Cardiac fibroblast (primary cell): ENCODE data around the gene KBTBD12.
"Not testable (repeated sequence)": the region's sequence is repeated elsewhere in the genome, so short reads cannot be mapped to it uniquely, and the experiment has no call there.

Experiments
- DNase-seq, 2 donors: peaks; one replicate each; pipeline versions ENCODE4 v3.0.0 to v3.0.0-alpha.2; 2010; ENCODE audit warnings: low read depth in 2 of 2
- H3K4me3 ChIP-seq, 2 donors: replicated peaks in 1 of 2; 1 replicate in 1 of 2; 2 replicates in 1 of 2; pipeline ENCODE4 v1.5.1; 2011; ENCODE audit warnings: low read depth in 2 of 2, low read length in 2 of 2, mild to moderate bottlenecking in 2 of 2, moderate library complexity in 1 of 2
- TF ChIP-seq, protein P1 (sequence below): IDR thresholded peaks from one replicate; pipeline ENCODE4 v1.5.1; 2011; ENCODE audit warnings: low read depth, mild to moderate bottlenecking, low read length, inconsistent platforms

KBTBD12 gene, protein sequence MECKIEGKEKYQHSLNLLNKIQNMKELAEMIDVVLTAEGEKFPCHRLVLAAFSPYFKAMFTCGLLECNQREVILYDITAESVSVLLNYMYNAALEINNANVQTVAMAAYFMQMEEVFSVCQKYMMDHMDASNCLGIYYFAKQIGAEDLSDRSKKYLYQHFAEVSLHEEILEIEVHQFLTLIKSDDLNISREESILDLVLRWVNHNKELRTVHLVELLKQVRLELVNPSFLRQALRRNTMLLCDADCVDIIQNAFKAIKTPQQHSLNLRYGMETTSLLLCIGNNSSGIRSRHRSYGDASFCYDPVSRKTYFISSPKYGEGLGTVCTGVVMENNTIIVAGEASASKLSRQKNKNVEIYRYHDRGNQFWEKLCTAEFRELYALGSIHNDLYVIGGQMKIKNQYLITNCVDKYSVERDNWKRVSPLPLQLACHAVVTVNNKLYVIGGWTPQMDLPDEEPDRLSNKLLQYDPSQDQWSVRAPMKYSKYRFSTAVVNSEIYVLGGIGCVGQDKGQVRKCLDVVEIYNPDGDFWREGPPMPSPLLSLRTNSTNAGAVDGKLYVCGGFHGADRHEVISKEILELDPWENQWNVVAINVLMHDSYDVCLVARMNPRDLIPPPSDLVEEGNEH

GRCh38 chr3:127915115-127915936 is at the start of gene KBTBD12:
Gene KBTBD12 (plus strand): TSS chr3:127915232. CDS start chr3:127923062, 7,830 bp downstream.
- TF ChIP-seq, protein P1, sequence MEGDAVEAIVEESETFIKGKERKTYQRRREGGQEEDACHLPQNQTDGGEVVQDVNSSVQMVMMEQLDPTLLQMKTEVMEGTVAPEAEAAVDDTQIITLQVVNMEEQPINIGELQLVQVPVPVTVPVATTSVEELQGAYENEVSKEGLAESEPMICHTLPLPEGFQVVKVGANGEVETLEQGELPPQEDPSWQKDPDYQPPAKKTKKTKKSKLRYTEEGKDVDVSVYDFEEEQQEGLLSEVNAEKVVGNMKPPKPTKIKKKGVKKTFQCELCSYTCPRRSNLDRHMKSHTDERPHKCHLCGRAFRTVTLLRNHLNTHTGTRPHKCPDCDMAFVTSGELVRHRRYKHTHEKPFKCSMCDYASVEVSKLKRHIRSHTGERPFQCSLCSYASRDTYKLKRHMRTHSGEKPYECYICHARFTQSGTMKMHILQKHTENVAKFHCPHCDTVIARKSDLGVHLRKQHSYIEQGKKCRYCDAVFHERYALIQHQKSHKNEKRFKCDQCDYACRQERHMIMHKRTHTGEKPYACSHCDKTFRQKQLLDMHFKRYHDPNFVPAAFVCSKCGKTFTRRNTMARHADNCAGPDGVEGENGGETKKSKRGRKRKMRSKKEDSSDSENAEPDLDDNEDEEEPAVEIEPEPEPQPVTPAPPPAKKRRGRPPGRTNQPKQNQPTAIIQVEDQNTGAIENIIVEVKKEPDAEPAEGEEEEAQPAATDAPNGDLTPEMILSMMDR, result no peak
- DNase-seq, result no peak
- peak within 1 kb of the TSS; percentile 26 to 47 for H3K4me3 ChIP-seq

- DNase-seq, result peak; percentile 42 to 74
- TF ChIP-seq, protein P1, result peak; percentile 27
- no peak overlapping the region for H3K4me3 ChIP-seq
Measured at GRCh38 chr3:127865941-127866340, 49.1 kb upstream of the KBTBD12 start.

DNA sequence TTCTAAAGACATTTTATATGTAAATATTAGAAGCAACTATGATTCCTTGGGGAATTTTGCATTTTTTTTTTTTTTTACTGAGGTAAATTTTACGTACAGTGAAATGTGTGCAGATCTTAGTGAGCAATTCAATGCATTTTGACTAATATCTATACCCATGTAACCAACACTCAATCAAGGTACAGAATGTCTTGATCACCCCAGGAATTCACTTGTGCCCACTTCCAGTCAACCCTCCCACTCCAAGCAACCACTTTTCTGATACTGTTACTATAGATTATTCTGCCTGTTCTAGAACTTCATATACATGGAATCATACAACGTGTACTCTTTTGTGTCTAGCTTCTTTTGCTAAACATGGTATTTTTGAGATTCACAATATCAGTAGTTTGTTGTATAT is 47.6 kb upstream of the KBTBD12 start:
- no peak overlapping the region for H3K4me3 ChIP-seq
- TF ChIP-seq, protein P1, result no peak
- DNase-seq, result no peak

DNA sequence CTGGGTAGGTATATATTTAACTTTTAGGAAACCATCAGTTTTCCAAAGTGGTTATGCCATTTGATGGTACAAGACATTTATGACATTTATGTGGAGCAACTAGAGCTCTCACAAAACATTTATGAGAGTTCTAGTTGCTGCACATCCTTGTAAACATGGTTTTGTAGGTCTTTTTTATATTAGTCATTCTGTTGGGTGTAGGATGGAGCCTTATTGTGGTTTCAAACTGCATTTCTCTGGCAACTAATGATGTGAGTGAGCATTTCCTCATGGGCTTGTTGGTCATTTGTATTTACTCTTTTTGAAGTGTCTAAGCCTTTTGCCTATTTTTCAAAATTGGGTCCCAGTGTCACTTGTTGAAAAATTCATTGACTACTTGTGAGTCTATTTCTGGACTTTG is 47.0 kb upstream of the KBTBD12 start:
- DNase-seq, result peak in 1 of 2 donors; percentile 66
- no peak overlapping the region for H3K4me3 ChIP-seq
- TF ChIP-seq, protein P1, result no peak

DNA sequence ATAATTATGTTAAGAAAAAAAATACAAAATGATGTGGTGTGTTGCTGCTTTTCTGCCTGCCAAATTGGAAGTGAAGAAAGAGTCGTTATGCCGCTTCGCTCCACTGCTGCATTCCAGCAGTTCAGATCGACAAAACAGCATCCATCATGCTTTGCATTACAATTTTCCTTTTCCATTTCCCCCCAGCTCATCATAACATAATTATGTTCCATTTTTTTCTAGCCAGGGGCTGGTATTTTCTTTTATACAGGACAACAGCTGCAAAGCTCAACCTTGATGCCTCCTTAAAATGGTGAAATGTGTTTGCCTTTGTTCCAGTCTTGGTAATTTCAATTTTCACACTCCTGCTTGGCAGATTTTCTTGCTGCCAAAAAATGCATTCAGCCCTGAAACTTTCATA is 44.9 kb upstream of the KBTBD12 start:
- DNase-seq, result no peak
- no peak overlapping the region for H3K4me3 ChIP-seq
- TF ChIP-seq, protein P1, result no peak

DNA sequence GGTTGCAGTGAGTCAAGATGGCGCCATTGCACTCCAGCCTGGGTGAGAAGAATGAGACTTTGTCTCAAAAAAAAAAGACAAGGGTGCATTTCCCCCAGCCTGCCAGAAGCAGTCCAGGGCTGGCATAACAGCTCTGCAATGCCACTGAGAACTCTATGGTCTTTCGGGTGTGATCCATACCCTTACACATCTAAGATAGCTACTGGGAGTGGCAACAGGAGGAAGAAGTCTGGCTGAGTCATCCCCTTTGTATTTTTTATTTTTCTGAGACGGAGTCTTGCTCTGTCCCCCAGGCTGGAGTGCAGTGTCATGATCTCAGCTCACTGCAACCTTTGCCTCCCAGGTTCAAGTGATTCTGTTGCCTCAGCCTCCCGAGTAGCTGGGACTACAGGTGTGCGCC is 40.9 kb upstream of the KBTBD12 start:
- DNase-seq, result peak in 1 of 2 donors; percentile 31
- not testable (repeated sequence) for H3K4me3 ChIP-seq

DNA sequence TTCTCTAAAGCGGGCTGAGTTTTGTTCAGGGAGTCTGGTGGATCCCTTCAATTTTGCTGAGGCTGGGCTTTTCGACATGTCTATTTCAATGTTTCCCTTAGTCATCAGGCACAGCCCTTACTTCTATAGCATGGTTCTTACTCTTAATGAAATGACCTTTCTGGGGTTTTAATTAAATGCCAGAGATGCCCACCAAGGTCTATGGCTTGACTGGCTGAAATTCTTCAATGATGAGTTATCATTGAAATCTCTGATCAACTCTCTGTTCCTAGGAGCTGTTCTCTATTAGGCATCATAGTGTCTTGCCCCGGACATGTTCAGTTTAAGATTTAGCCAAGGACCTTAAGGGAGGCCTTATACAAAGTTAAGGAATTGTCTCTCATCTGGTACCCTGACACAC is 33.4 kb upstream of the KBTBD12 start:
- no peak for DNase-seq
- TF ChIP-seq, protein P1, result no peak
- no peak overlapping the region for H3K4me3 ChIP-seq
